HFFc6 (cell line): Measurements from ENCODE around the gene KRTAP5-4. TPM values are rescaled to one million over a fixed set of nuclear protein-coding genes. Genes with fewer than 3 reads are reported as not detected.

Experiments
- DNase-seq: peaks from one replicate; pipeline ENCODE4 v3.0.0-alpha.2; 2018
- H3K27ac Mint-ChIP-seq: 2 replicates; pipeline ENCODE4 v1.8.0; 2020; ENCODE audit warnings: mild to moderate bottlenecking, mixed read lengths
- H3K27me3 Mint-ChIP-seq: 2 replicates; pipeline ENCODE4 v1.8.0; 2021; ENCODE audit warnings: mild to moderate bottlenecking, moderate library complexity, mixed read lengths; ENCODE audit not compliant: insufficient read depth
- H3K36me3 Mint-ChIP-seq: 2 replicates; pipeline ENCODE4 v1.8.0; 2021; ENCODE audit warnings: low read depth, mixed read lengths
- H3K4me1 Mint-ChIP-seq: 2 replicates; pipeline ENCODE4 v1.8.0; 2020; ENCODE audit warnings: low read depth, mixed read lengths
- H3K4me3 Mint-ChIP-seq: 2 replicates; pipeline ENCODE4 v1.8.0; 2020; ENCODE audit warnings: mild to moderate bottlenecking, moderate library complexity, mixed read lengths
- H3K9me3 Mint-ChIP-seq: 2 replicates; pipeline ENCODE4 v1.8.0; 2020; ENCODE audit warnings: mild to moderate bottlenecking, mixed read lengths
- total RNA-seq, 6 experiments: library from RNA; stranded (reverse); fragmentation: NEBNext Ultra II Directional; extraction: Animal tissue kit (Norgen Biotek cat#: 25700); gene quantifications; 2 replicates in 1 of 6; 3 replicates in 5 of 6; pipeline ENCODE4 v1.2.3, GENCODE V29; 2021
- TF ChIP-seq, protein P1 (sequence below): fragments of 200-600 bp; sonication (generic); IDR thresholded peaks from 2 replicates; pipeline ENCODE4 v1.5.0; 2021; ENCODE audit warnings: antibody characterized with exemption, mild to moderate bottlenecking

The KRTAP5-4 gene
- total RNA-seq, 6 experiments from 2014 or later, result not detected

DNA sequence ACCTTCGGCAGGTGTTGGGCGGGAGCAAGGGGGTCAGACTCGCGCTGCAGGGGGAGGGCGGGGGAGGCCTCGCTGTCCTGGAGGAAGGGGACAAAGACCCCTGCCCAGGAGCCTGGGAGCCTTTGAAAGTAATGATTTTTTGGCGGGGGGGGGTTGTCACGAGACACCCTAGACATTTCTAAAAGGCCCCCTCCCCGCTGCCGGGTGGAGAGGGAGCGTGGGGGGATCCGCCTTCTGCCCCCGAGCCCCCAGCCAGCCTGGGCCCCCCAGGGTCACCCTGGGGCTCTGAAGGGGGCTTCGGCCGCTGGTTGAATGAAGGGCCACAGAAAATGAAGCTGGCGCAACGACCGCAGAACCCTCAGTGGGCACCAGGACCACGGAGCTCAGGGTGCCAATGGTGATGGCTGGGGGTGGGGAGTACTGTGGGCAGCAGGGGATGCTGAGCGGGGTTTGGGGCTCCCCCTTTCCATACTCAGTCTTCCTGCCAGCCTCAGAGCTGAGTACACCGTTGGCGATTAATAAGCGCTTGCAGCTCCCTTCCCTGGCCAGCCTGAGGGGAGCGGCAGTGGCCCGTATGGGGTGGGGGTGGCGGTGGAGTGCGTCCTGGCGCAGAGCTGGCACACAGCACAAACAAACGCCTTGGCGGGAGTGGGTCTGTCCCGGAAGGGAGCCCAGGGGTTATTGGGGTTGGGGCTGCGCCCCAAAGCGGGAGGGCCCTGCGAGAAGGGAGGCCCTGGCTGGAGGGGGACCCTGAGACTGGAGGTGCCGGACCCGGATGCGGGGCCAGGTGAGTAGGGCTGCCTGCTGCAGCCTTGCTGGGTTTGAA lies 48.6 kb downstream of the KRTAP5-4 start:
- H3K27ac Mint-ChIP-seq, result no peak overlapping the region
- H3K4me3 Mint-ChIP-seq, result no peak overlapping the region
- TF ChIP-seq, protein P1, sequence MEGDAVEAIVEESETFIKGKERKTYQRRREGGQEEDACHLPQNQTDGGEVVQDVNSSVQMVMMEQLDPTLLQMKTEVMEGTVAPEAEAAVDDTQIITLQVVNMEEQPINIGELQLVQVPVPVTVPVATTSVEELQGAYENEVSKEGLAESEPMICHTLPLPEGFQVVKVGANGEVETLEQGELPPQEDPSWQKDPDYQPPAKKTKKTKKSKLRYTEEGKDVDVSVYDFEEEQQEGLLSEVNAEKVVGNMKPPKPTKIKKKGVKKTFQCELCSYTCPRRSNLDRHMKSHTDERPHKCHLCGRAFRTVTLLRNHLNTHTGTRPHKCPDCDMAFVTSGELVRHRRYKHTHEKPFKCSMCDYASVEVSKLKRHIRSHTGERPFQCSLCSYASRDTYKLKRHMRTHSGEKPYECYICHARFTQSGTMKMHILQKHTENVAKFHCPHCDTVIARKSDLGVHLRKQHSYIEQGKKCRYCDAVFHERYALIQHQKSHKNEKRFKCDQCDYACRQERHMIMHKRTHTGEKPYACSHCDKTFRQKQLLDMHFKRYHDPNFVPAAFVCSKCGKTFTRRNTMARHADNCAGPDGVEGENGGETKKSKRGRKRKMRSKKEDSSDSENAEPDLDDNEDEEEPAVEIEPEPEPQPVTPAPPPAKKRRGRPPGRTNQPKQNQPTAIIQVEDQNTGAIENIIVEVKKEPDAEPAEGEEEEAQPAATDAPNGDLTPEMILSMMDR, result no peak
- peaks cover 3% of the 10 kb centered on the region for H3K9me3 Mint-ChIP-seq
- H3K36me3 Mint-ChIP-seq, result peaks cover 3% of the 10 kb centered on the region
- no peak for DNase-seq
- H3K27me3 Mint-ChIP-seq, result peaks cover 14% of the 10 kb centered on the region
- no peaks in the 10 kb centered on the region for H3K4me1 Mint-ChIP-seq

DNA sequence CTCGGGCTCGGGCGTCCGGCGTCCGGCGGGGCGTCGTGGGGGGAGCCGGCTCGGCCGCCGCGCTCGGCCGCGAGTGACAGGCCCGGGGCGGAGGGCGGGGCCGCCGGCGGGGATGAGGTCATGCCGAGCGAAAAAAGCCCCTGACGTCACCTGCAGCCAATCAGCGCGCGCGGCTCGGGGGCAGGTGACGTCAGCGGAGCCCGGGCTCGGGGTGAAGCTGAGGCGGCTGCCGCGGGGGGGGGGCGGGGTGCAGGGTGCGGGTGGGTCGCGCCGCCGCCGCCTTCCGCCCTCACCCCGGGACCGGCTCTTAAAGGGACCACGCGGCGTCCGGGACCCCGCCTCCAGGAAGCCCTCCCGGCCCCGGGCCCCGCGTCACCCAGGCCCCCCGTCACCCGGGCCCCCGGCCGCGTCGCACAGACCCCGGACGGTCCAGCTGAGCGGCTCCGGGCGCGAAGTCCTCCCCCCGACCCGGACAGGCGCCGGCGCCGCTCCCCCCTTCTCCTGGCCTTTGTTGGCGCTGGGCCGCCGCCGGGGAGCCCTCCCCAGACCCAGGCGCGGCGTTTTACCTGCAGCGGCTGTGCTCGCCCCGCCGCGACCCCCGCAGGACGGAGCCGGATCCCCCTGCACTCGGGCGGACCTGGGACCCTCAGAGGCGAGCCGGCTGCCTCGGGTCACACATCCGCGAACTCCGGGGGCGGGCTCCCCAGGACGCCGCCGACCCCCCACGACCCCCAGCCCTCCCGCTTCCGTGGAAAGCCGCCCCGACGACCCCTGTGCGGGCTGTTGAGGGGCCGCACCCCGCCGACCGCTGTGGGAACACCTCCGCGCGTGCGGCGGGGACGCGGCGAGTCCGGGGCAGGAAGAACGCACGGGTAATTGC lies 49.5 kb downstream of the KRTAP5-4 start, which contains the start of gene DUSP8:
Gene DUSP8 (minus strand): TSS at position 75 of the 880 bp plus-strand sequence. CDS start 6,445 bp downstream, outside the sequence.
- no peaks in the 10 kb centered on the region for H3K36me3 Mint-ChIP-seq

DNA sequence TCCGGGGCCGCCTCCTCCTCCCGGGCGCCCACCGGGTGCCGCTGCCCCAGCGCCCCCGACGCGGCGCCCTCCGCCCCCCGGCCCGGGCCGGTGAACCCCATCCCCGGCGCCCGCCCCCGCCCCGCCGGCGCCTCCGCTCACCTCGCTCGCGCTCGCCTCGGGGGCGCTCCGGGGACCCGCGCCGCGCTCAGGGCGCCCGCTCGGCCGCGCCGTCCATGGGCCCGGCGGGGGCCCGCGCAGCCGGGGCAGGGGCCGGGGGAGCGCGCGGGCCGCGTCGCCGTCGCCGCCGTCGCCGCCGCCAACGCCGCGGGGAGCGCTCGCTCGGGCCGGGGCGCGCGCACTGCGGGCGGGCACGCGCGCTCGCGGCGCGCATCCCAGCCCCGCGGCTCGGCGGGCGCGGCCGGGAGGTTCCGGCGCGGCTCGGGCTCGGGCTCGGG lies 50.2 kb downstream of the KRTAP5-4 start:
- peaks cover 15% of the 10 kb centered on the region for H3K27me3 Mint-ChIP-seq
- no peaks in the 10 kb centered on the region for H3K36me3 Mint-ChIP-seq
- no peaks in the 10 kb centered on the region for H3K4me1 Mint-ChIP-seq
- no peak overlapping the region for H3K4me3 Mint-ChIP-seq
- H3K27ac Mint-ChIP-seq, result no peak overlapping the region
- DNase-seq, result no peak
- TF ChIP-seq, protein P1, result no peak
- no peaks in the 10 kb centered on the region for H3K9me3 Mint-ChIP-seq

More for the DNA sequence above, 49.5 kb downstream of the KRTAP5-4 start, which contains the start of gene DUSP8:
- Mint-ChIP-seq H3K27me3 (peaks cover 13% of the 10 kb centered on the region), H3K9me3 (no peaks in the 10 kb centered on the region), H3K4me3 (no peak within 1 kb of the TSS), H3K27ac (no peak within 1 kb of the TSS), H3K4me1 (no peaks in the 10 kb centered on the region)
- peak; percentile 67 for DNase-seq
- TF ChIP-seq, protein P1, result no peak

Other genes starting within 250 kb of the KRTAP5-4 start
- gene BRSK2, start 232.2 kb downstream of the KRTAP5-4 start, total RNA-seq, result under 1 TPM in 5 of 6 experiments, not detected in 1; 0.14 to 0.99 (median 0.47) TPM
- gene MOB2, start 135.4 kb downstream of the KRTAP5-4 start, total RNA-seq, result 10 to 100 TPM; 19.6 to 27.4 (median 21.4) TPM
- gene DUSP8, start 49.9 kb downstream of the KRTAP5-4 start, total RNA-seq, result 1 to 10 TPM in 3 of 6 experiments, under 1 TPM in 3; 0.38 to 1.6 (median 0.81) TPM
- gene KRTAP5-1, start 36.9 kb downstream of the KRTAP5-4 start, total RNA-seq, result not detected
- not detected for gene KRTAP5-2, start 23.8 kb downstream of the KRTAP5-4 start, total RNA-seq
- gene KRTAP5-3, start 13.7 kb downstream of the KRTAP5-4 start, total RNA-seq, result not detected
- gene KRTAP5-5, start 7.6 kb upstream of the KRTAP5-4 start, total RNA-seq, result not detected
- not detected for gene KRTAP5-6, start 75.1 kb upstream of the KRTAP5-4 start, total RNA-seq
- gene IFITM10, start 128.5 kb upstream of the KRTAP5-4 start, total RNA-seq, result under 1 TPM; 0.21 to 0.71 (median 0.45) TPM
- gene CTSD, start 141.8 kb upstream of the KRTAP5-4 start, total RNA-seq, result 100 to 1,000 TPM; 212 to 240 (median 229) TPM
- gene SYT8, start 212.9 kb upstream of the KRTAP5-4 start, total RNA-seq, result not detected
- gene TNNI2, start 216.8 kb upstream of the KRTAP5-4 start, total RNA-seq, result not detected
- 1 to 10 TPM in 1 of 6 experiments, under 1 TPM in 3, not detected in 2; 0.18 to 2.6 (median 0.27) TPM for gene LSP1, start 230.9 kb upstream of the KRTAP5-4 start, total RNA-seq